Endothelial cell (in vitro differentiated cells): ENCODE measurements around the gene GRIP1. TPM values are rescaled to one million over a fixed set of nuclear protein-coding genes. Genes with fewer than 3 reads are reported as not detected.

Experiments
- DNase-seq: peaks from one replicate; pipeline ENCODE4 v3.0.0; 2021; ENCODE audit warnings: low spot score
- H3K27ac Mint-ChIP-seq: one replicate; pipeline ENCODE4 v1.8.0; 2021; ENCODE audit warnings: mixed read lengths, inconsistent platforms; ENCODE audit not compliant: unreplicated experiment
- H3K27me3 Mint-ChIP-seq: one replicate; pipeline ENCODE4 v1.8.0; 2021; ENCODE audit warnings: mild to moderate bottlenecking, moderate library complexity, mixed read lengths, inconsistent platforms; ENCODE audit not compliant: unreplicated experiment
- H3K36me3 Mint-ChIP-seq: one replicate; pipeline ENCODE4 v1.8.0; 2021; ENCODE audit warnings: mild to moderate bottlenecking, low read depth, mixed read lengths, inconsistent platforms; ENCODE audit not compliant: unreplicated experiment
- H3K4me1 Mint-ChIP-seq: one replicate; pipeline ENCODE4 v1.8.0; 2021; ENCODE audit warnings: mild to moderate bottlenecking, mixed read lengths, inconsistent platforms; ENCODE audit not compliant: unreplicated experiment
- H3K4me3 Mint-ChIP-seq: one replicate; pipeline ENCODE4 v1.8.0; 2021; ENCODE audit warnings: mild to moderate bottlenecking, mixed read lengths, inconsistent platforms; ENCODE audit not compliant: unreplicated experiment
- H3K9me3 Mint-ChIP-seq: one replicate; pipeline ENCODE4 v1.8.0; 2021; ENCODE audit warnings: mixed read lengths, inconsistent platforms; ENCODE audit not compliant: unreplicated experiment
- CTCF ChIP-seq: fragments of 200-600 bp; sonication (generic); IDR thresholded peaks from one replicate; pipeline ENCODE4 v1.5.0; 2021; ENCODE audit warnings: antibody characterized with exemption; ENCODE audit not compliant: unreplicated experiment
- total RNA-seq: library from RNA; stranded (reverse); fragmentation: NEBNext Ultra II Directional; extraction: Animal tissue kit (Norgen Biotek cat#: 25700); gene quantifications from one replicate; pipeline ENCODE4 v1.2.1, GENCODE V29; 2021; ENCODE audit not compliant: unreplicated experiment

Gene GRIP1
- total RNA-seq, 1 donor from 2014 or later, result 36.2 TPM

- no peaks in the 10 kb centered on the region for H3K4me1 Mint-ChIP-seq
- no peaks in the 10 kb centered on the region for H3K27me3 Mint-ChIP-seq
- no peaks in the 10 kb centered on the region for H3K36me3 Mint-ChIP-seq
- no peaks in the 10 kb centered on the region for H3K9me3 Mint-ChIP-seq
- TF ChIP-seq CTCF, result no peak
- DNase-seq, result no peak
- no peak overlapping the region for H3K27ac Mint-ChIP-seq
- H3K4me3 Mint-ChIP-seq, result no peak overlapping the region
These were observed 13.4 kb downstream of the GRIP1 start for GRCh38 chr12:66665435-66665985.

GRCh38 chr12:66664076-66664475, 14.8 kb downstream of the GRIP1 start:
- no peak overlapping the region for H3K27ac Mint-ChIP-seq
- H3K4me1 Mint-ChIP-seq, result no peaks in the 10 kb centered on the region
- no peaks in the 10 kb centered on the region for H3K27me3 Mint-ChIP-seq
- no peak for DNase-seq
- no peak overlapping the region for H3K4me3 Mint-ChIP-seq
- no peaks in the 10 kb centered on the region for H3K9me3 Mint-ChIP-seq
- H3K36me3 Mint-ChIP-seq, result no peaks in the 10 kb centered on the region
- TF ChIP-seq CTCF, result no peak

- TF ChIP-seq CTCF, result no peak
- Mint-ChIP-seq H3K4me3 (no peak overlapping the region), H3K9me3 (no peaks in the 10 kb centered on the region), H3K36me3 (no peaks in the 10 kb centered on the region), H3K27me3 (no peaks in the 10 kb centered on the region), H3K4me1 (no peaks in the 10 kb centered on the region), H3K27ac (no peak overlapping the region)
- DNase-seq, result no peak
These were observed 15.3 kb downstream of the GRIP1 start for GRCh38 chr12:66663611-66664010.

GRCh38 chr12:66662729-66663128, 16.1 kb downstream of the GRIP1 start:
- no peaks in the 10 kb centered on the region for H3K9me3 Mint-ChIP-seq
- no peak overlapping the region for H3K27ac Mint-ChIP-seq
- H3K36me3 Mint-ChIP-seq, result no peaks in the 10 kb centered on the region
- H3K4me3 Mint-ChIP-seq, result no peak overlapping the region
- TF ChIP-seq CTCF, result no peak
- no peaks in the 10 kb centered on the region for H3K27me3 Mint-ChIP-seq
- no peaks in the 10 kb centered on the region for H3K4me1 Mint-ChIP-seq
- no peak for DNase-seq

- Mint-ChIP-seq H3K4me3 (no peak overlapping the region), H3K27ac (no peak overlapping the region), H3K4me1 (no peaks in the 10 kb centered on the region)
These were observed 16.7 kb downstream of the GRIP1 start for GRCh38 chr12:66662179-66662578.

More at GRCh38 chr12:66662179-66662578, 16.7 kb downstream of the GRIP1 start:
- Mint-ChIP-seq H3K27me3 (no peaks in the 10 kb centered on the region), H3K9me3 (no peaks in the 10 kb centered on the region), H3K36me3 (no peaks in the 10 kb centered on the region)
- TF ChIP-seq CTCF, result no peak
- DNase-seq, result no peak
